A549 (cell line): ENCODE results near the gene ETS2. TPM values are rescaled to one million over a fixed set of nuclear protein-coding genes. Genes with fewer than 3 reads are reported as not detected.

Source experiments
- ATAC-seq, 2 experiments: fragments of 200-7000 bp in 1 of 2; fragments of >200 bp in 1 of 2; cut with Nextera tagmentation in 1 of 2; cut with Tn5 transposase in 1 of 2; 3 replicates each; pipeline versions ENCODE4 v1.8.0 to v1.9.1; 2018 to 2020; ENCODE audit warnings: mild to moderate bottlenecking in 1 of 2, moderate library complexity in 1 of 2
- CTCF ChIA-PET: fragments of 300-600 bp; sonication (Branson Sonifier 250); formaldehyde crosslinking; extraction: SDS; loops from one replicate; lab custom pipeline; 2021; ENCODE audit warnings: antibody characterized with exemption, inconsistent platforms; lab: Yijun Ruan, JAX
- POLR2A ChIA-PET: fragments of 350-600 bp; formaldehyde crosslinking; extraction: SDS; loops from one replicate; lab custom pipeline; 2021; ENCODE audit warnings: antibody characterized with exemption, inconsistent platforms; lab: Yijun Ruan, JAX
- DNase-seq, 2 experiments: peaks; one replicate each; pipeline versions ENCODE4 v3.0.0 to v3.0.0-alpha.2; 2011 to 2016; ENCODE audit warnings: low read depth in 1 of 2, low spot score in 1 of 2
- FAIRE-seq: peaks from 2 replicates; lab custom pipeline; 2011; peaks lifted over from hg19 to GRCh38; lab: Jason Lieb, UNC
- H3K27ac ChIP-seq, 2 experiments: fragments of >200 bp; sonication (Bioruptor Twin); formaldehyde crosslinking; 3 replicates each; pipeline ENCODE4 v1.5.1; 2016 to 2017
- H3K4me1 ChIP-seq: fragments of >200 bp; sonication (Bioruptor Twin); formaldehyde crosslinking; 3 replicates; pipeline ENCODE4 v1.6.1; 2016
- H3K4me2 ChIP-seq: fragments of >200 bp; sonication (Bioruptor Twin); formaldehyde crosslinking; 3 replicates; pipeline ENCODE4 v1.6.1; 2016
- H3K4me3 ChIP-seq: fragments of >200 bp; sonication (Bioruptor Twin); formaldehyde crosslinking; 3 replicates; pipeline ENCODE4 v1.5.1; 2016
- H3K9me3 ChIP-seq: fragments of >200 bp; sonication (Bioruptor Twin); formaldehyde crosslinking; 3 replicates; pipeline ENCODE4 v1.6.1; 2016
- CBX2 ChIP-seq: fragments of 200-600 bp; sonication (generic); IDR thresholded peaks from 2 replicates; pipeline ENCODE4 v1.6.1; 2016; ENCODE audit warnings: low read depth, mild to moderate bottlenecking, borderline replicate concordance
- CBX8 ChIP-seq: fragments of 200-600 bp; sonication (generic); IDR thresholded peaks from 2 replicates; pipeline ENCODE4 v1.6.1; 2016
- CHD2 ChIP-seq: fragments of 150-350 bp; IDR thresholded peaks from 2 replicates; pipeline ENCODE4 v1.6.1; 2014; ENCODE audit warnings: low read length; ENCODE audit not compliant: partially characterized antibody
- CHD4 ChIP-seq: fragments of 200-600 bp; sonication (generic); IDR thresholded peaks from 2 replicates; pipeline ENCODE4 v1.6.1; 2016; ENCODE audit warnings: antibody characterized with exemption, mild to moderate bottlenecking, borderline replicate concordance
- EHF ChIP-seq: fragments of 250-450 bp; sonication (Bioruptor Pico); IDR thresholded peaks from 2 replicates; pipeline ENCODE4 v1.5.0; 2020; ENCODE audit warnings: mild to moderate bottlenecking
- EHMT2 ChIP-seq: fragments of 200-600 bp; sonication (generic); IDR thresholded peaks from 2 replicates; pipeline ENCODE4 v1.6.1; 2016; ENCODE audit warnings: antibody characterized with exemption, low read depth, mild to moderate bottlenecking, moderate library complexity
- EP300 ChIP-seq, 2 experiments: fragments of >200 bp; sonication (Bioruptor Twin); formaldehyde crosslinking; IDR thresholded peaks; 2 replicates in 1 of 2; 3 replicates in 1 of 2; pipeline ENCODE4 v1.6.1; 2016 to 2017
- ESRRA ChIP-seq: fragments of 150-350 bp; IDR thresholded peaks from 2 replicates; pipeline ENCODE4 v1.6.1; 2014; ENCODE audit warnings: mild to moderate bottlenecking, low read length, borderline replicate concordance
- FOSB ChIP-seq: fragments of 250-450 bp; sonication (Bioruptor Pico); IDR thresholded peaks from 2 replicates; pipeline ENCODE4 v1.5.0; 2020; ENCODE audit warnings: mild to moderate bottlenecking, moderate library complexity
- FOXS1 ChIP-seq: fragments of 250-450 bp; sonication (Bioruptor Pico); IDR thresholded peaks from 2 replicates; pipeline ENCODE4 v1.5.0; 2020; ENCODE audit warnings: mild to moderate bottlenecking, moderate library complexity
- HDAC2 ChIP-seq: fragments of 200-600 bp; sonication (generic); IDR thresholded peaks from 2 replicates; pipeline ENCODE4 v1.6.1; 2016
- KDM1A ChIP-seq: fragments of 200-600 bp; sonication (generic); IDR thresholded peaks from 2 replicates; pipeline ENCODE4 v1.6.1; 2016; ENCODE audit warnings: low read depth, mild to moderate bottlenecking
- POLR2A ChIP-seq: IDR thresholded peaks from 2 replicates; pipeline ENCODE4 v1.6.1; 2012; ENCODE audit warnings: mild to moderate bottlenecking, low read length
- RCOR1 ChIP-seq: fragments of 150-350 bp; IDR thresholded peaks from 2 replicates; pipeline ENCODE4 v1.6.1; 2014; ENCODE audit warnings: antibody characterized with exemption, low read length, low read depth
- RNF2 ChIP-seq: fragments of 200-600 bp; sonication (generic); IDR thresholded peaks from 2 replicates; pipeline ENCODE4 v1.6.1; 2016; ENCODE audit warnings: low read depth, mild to moderate bottlenecking, antibody characterized with exemption, moderate library complexity, borderline replicate concordance
- SREBF2 ChIP-seq: fragments of 450-650 bp; IDR thresholded peaks from 2 replicates; pipeline ENCODE4 v1.6.1; 2014; ENCODE audit warnings: mild to moderate bottlenecking, moderate library complexity
- TFCP2L1 ChIP-seq: fragments of 250-450 bp; sonication (Bioruptor Pico); IDR thresholded peaks from 2 replicates; pipeline ENCODE4 v1.5.0; 2021; ENCODE audit warnings: mild to moderate bottlenecking
- TP53 ChIP-seq: fragments of 250-450 bp; sonication (Bioruptor Pico); IDR thresholded peaks from 2 replicates; pipeline ENCODE4 v1.5.0; 2021; ENCODE audit warnings: mild to moderate bottlenecking, moderate library complexity
- ZNF302 ChIP-seq: fragments of 250-450 bp; sonication (Bioruptor Pico); IDR thresholded peaks from 2 replicates; pipeline ENCODE4 v1.9.0; 2021; ENCODE audit warnings: inconsistent platforms, mild to moderate bottlenecking, moderate library complexity
- WGBS: methylation state at CpG from one replicate; pipeline ENCODE4 v1.1.6; 2017; ENCODE audit errors: missing lambda C conversion rate; 5-methylcytosine and 5-hydroxymethylcytosine counted together
- polyA plus RNA-seq, 4 experiments: library from polyadenylated mRNA; depleted of rRNA in 3 of 4; stranded (reverse); fragments of >200 nt; fragmentation: RNase III in 1 of 4; extraction: RNeasy Plus Mini Kit Qiagen cat#74134 plus additional on column Dnase treatment in 1 of 4; gene quantifications; 2 replicates in 3 of 4; 3 replicates in 1 of 4; pipeline ENCODE4 v1.2.3, GENCODE V29; 2011 to 2017
- TF ChIP-seq, protein P1 (sequence below): fragments of 200-600 bp; sonication (generic); IDR thresholded peaks from 2 replicates; pipeline ENCODE4 v1.6.1; 2016; ENCODE audit warnings: antibody characterized with exemption, mild to moderate bottlenecking, moderate library complexity
- TF ChIP-seq, protein P2 (sequence below): IDR thresholded peaks from 2 replicates; pipeline ENCODE4 v1.6.1; 2012
- TF ChIP-seq, protein P3 (sequence below): fragments of >200 bp; sonication (Bioruptor Twin); formaldehyde crosslinking; IDR thresholded peaks from 2 replicates; pipeline ENCODE4 v1.6.1; 2016
- TF ChIP-seq, protein P4 (sequence below): fragments of 150-350 bp; IDR thresholded peaks from 2 replicates; pipeline ENCODE4 v1.6.1; 2014; ENCODE audit warnings: low read depth, mild to moderate bottlenecking, low read length

Gene ETS2
- polyA plus RNA-seq, 2 of the 4 experiments (the other 2 are of a cell fraction): 41.6 to 45.5 TPM

DNA sequence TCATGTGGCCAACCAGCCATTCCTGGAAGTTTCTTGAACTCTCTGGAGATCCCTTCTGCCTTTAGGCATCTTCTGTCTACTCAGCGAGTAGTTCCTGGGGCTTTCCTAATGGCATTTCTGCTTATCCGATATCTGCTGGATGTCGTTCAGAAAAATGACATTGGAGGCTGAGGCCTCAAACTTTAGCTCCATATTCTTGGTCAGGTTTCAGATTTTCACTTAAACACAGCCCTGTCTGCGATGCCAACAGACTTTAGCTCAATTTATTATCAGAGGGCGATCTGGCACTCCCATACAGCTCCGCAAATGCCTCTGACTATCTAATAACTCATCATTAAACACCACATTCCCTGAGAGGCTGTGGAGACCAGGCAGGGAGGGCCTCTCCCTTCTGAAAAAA, 46.3 kb upstream of the ETS2 start:
- 92% methylated on average over 6 of the region's 6 CpGs for WGBS
- POLR2A ChIA-PET: no interaction called here
- ATAC-seq (no peak), FAIRE-seq (no peak), DNase-seq (no peak)
- Histone ChIP-seq H3K4me2 (no peak overlapping the region), H3K4me3 (no peak overlapping the region), H3K4me1 (peaks cover 25% of the 10 kb centered on the region), H3K9me3 (no peaks in the 10 kb centered on the region), H3K27ac (0 out of 6 replicates have a peak overlapping the region, but pooled peaks of 1 of the 2 experiments have one; percentile 33)
- CTCF ChIA-PET: interaction anchor here (1.2 to 1.6 kb wide), 2 partner anchors 11 to 17 kb away, joined by 3 to 4 read pairs; no protein-coding TSS in a partner anchor
- no peak for TF ChIP-seq TFCP2L1 (CRISPR knock-in tag)
- no peak for TF ChIP-seq KDM1A
- no peak for TF ChIP-seq ESRRA

DNA sequence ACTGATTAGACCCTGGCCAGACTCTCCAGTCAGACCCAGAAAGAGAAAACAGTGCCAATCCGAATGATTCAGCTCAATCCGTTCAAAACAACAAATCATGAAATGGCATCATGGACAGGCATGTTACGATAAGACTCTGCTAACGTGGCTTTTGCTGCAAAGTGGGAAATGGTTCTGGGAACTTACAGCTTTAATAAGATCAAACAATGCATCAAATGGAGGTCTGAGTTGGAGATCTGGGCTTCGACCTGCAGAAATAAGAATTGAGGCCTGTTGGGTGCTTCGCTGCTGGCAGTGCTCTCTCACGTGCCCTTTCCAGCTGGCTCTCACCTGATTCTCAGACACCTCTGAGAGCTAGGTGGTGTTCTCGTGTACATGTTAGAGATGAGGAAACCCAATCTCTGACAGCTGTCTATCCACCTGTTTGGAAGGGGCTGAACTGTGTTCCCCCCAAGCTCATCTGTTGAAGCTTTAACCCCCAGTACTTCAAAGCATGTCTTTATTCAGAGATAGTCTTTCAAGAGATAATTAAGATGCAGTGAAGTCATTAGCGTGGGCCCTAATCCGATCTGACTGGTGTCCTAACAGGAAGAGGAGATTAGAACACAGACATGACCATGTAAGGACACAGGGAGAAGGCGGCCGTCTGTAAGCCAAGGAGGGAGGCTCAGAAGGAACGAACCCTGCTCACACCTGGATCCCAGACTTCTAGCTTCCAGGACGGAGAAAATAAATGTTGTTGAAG, 45.5 kb upstream of the ETS2 start:
- Histone ChIP-seq H3K9me3 (no peaks in the 10 kb centered on the region), H3K4me2 (no peak overlapping the region), H3K4me1 (peaks cover 24% of the 10 kb centered on the region), H3K4me3 (no peak overlapping the region), H3K27ac (peak overlapping the region in 1 of 2 experiments; percentile 33; a peak in 2 of 6 replicates)
- 91% methylated on average over 14 of the region's 14 CpGs for WGBS
- FAIRE-seq (no peak), DNase-seq (no peak), ATAC-seq (no peak)
- CTCF ChIA-PET: interaction anchor here (1.2 to 1.6 kb wide), 2 partner anchors 11 to 16 kb away, joined by 3 to 4 read pairs; no protein-coding TSS in a partner anchor
- TF ChIP-seq HDAC2 (no peak), CBX2 (no peak), CHD2 (no peak), EP300 (IDR thresholded peaks at IDR 0.05) (no peak), RCOR1 (no peak), CBX8 (no peak), POLR2A (no peak), TP53 (no peak)
- TF ChIP-seq, protein P1, sequence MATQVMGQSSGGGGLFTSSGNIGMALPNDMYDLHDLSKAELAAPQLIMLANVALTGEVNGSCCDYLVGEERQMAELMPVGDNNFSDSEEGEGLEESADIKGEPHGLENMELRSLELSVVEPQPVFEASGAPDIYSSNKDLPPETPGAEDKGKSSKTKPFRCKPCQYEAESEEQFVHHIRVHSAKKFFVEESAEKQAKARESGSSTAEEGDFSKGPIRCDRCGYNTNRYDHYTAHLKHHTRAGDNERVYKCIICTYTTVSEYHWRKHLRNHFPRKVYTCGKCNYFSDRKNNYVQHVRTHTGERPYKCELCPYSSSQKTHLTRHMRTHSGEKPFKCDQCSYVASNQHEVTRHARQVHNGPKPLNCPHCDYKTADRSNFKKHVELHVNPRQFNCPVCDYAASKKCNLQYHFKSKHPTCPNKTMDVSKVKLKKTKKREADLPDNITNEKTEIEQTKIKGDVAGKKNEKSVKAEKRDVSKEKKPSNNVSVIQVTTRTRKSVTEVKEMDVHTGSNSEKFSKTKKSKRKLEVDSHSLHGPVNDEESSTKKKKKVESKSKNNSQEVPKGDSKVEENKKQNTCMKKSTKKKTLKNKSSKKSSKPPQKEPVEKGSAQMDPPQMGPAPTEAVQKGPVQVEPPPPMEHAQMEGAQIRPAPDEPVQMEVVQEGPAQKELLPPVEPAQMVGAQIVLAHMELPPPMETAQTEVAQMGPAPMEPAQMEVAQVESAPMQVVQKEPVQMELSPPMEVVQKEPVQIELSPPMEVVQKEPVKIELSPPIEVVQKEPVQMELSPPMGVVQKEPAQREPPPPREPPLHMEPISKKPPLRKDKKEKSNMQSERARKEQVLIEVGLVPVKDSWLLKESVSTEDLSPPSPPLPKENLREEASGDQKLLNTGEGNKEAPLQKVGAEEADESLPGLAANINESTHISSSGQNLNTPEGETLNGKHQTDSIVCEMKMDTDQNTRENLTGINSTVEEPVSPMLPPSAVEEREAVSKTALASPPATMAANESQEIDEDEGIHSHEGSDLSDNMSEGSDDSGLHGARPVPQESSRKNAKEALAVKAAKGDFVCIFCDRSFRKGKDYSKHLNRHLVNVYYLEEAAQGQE: no peak
- TF ChIP-seq, protein P2, sequence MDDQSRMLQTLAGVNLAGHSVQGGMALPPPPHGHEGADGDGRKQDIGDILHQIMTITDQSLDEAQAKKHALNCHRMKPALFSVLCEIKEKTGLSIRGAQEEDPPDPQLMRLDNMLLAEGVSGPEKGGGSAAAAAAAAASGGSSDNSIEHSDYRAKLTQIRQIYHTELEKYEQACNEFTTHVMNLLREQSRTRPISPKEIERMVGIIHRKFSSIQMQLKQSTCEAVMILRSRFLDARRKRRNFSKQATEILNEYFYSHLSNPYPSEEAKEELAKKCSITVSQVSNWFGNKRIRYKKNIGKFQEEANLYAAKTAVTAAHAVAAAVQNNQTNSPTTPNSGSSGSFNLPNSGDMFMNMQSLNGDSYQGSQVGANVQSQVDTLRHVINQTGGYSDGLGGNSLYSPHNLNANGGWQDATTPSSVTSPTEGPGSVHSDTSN: no peak
- POLR2A ChIA-PET: no interaction called here

DNA sequence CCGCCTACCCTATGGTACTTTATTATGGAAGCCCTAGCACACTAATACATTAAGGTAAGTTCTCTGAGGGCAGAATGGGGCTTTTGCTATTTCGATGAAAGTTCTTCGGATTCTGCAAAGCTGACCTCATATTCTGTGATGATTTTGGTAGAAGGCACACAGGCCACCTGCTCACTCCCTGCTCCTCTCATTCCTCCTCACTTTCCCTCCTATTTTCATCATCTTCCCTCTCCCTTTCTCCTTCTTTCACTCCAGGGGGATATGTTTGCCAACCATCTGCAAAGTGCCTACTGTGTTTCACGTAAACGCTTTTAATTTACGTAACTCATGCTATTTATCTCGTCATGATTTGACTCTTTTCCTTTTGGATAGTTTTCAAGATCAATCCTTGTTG, 45.0 kb upstream of the ETS2 start:
- DNase-seq: no peak
- POLR2A ChIA-PET: no interaction called here
- no peak overlapping the region for H3K4me2 ChIP-seq
- H3K9me3 ChIP-seq: no peaks in the 10 kb centered on the region
- no peak overlapping the region for H3K27ac ChIP-seq
- no peak overlapping the region for H3K4me3 ChIP-seq
- peaks cover 19% of the 10 kb centered on the region for H3K4me1 ChIP-seq
- TF ChIP-seq FOSB (CRISPR knock-in tag): no peak
- no peak for TF ChIP-seq TP53
- no peak for ATAC-seq
- CTCF ChIA-PET: interaction anchor here (1.5 to 1.6 kb wide), 2 partner anchors 16 to 27 kb away, joined by 3 to 4 read pairs; no protein-coding TSS in a partner anchor
- no peak for FAIRE-seq
- WGBS: 97% methylated on average over 7 of the region's 7 CpGs

DNA sequence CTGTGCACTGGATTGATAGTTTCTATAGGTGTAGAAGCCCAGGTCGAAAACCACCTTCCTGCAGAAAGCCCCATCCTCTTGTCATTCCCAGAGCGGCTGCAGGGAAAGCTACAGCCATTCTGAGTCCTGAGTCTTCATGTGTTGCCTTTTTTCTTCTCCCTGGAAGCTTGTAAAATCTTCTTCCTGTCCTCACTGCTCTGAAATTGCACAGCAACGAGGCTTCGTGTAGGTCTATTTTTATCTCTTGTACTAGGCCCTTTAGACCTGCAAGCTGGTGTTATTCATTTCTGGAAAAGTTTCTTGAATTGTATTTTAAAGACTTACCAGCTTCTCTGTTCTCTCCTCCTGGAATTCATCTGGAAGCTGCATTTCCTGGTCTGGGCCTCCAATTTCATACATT, 44.2 kb upstream of the ETS2 start:
- DNase-seq (no peak), ATAC-seq (no peak), FAIRE-seq (no peak)
- POLR2A ChIA-PET: no interaction called here
- 79% methylated on average over 4 of the region's 4 CpGs for WGBS
- CTCF ChIA-PET: interaction anchor here (0.6 to 1.5 kb wide), 2 partner anchors 28 to 499 kb away, joined by 3 to 4 read pairs; no protein-coding TSS in a partner anchor
- H3K4me3 ChIP-seq: no peak overlapping the region
- H3K4me2 ChIP-seq: no peak overlapping the region
- peaks cover 11% of the 10 kb centered on the region for H3K4me1 ChIP-seq
- 0 out of 3 replicates have a peak, but pooled peaks cover 3% of the 10 kb centered on the region for H3K9me3 ChIP-seq
- H3K27ac ChIP-seq: no peak overlapping the region
- TF ChIP-seq EHF (CRISPR knock-in tag) (no peak), CBX2 (no peak), EHMT2 (no peak), RNF2 (no peak), CHD2 (no peak), FOXS1 (no peak), ZNF302 (CRISPR knock-in tag) (no peak), CHD4 (no peak), SREBF2 (no peak), HDAC2 (no peak)
- TF ChIP-seq, protein P3, sequence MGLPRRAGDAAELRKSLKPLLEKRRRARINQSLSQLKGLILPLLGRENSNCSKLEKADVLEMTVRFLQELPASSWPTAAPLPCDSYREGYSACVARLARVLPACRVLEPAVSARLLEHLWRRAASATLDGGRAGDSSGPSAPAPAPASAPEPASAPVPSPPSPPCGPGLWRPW: no peak
- TF ChIP-seq, protein P2: no peak
- TF ChIP-seq, protein P4, sequence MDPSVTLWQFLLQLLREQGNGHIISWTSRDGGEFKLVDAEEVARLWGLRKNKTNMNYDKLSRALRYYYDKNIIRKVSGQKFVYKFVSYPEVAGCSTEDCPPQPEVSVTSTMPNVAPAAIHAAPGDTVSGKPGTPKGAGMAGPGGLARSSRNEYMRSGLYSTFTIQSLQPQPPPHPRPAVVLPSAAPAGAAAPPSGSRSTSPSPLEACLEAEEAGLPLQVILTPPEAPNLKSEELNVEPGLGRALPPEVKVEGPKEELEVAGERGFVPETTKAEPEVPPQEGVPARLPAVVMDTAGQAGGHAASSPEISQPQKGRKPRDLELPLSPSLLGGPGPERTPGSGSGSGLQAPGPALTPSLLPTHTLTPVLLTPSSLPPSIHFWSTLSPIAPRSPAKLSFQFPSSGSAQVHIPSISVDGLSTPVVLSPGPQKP: no peak
